Measurements from ENCODE around the gene GOLGA3. TPM values are rescaled to one million over a fixed set of nuclear protein-coding genes. Genes with fewer than 3 reads are reported as not detected.

GOLGA3 gene
- total RNA-seq, 2 donors from 2014 or later: 38.2 to 43.5 TPM

GRCh38 chr12:132736378-132736777 is 92.3 kb downstream of the GOLGA3 start:
- Histone ChIP-seq H3K27me3 (ENCODE audit: control insufficient read depth, insufficient read depth, low read length, poor library complexity, severe bottlenecking) (no peaks in the 10 kb centered on the region), H3K9me3 (ENCODE audit: control insufficient read depth, low read length) (no peaks in the 10 kb centered on the region), H3K27ac (ENCODE audit: low read depth, low read length) (no peak overlapping the region), H3K4me1 (ENCODE audit: control insufficient read depth, insufficient read depth, low read length) (no peaks in the 10 kb centered on the region), H3K36me3 (ENCODE audit: control insufficient read depth, insufficient read depth, low read length) (peaks cover 86% of the 10 kb centered on the region), H3K4me3 (ENCODE audit: low read length) (no peak overlapping the region), H3K9ac (ENCODE audit: extremely low read depth, low read length, poor library complexity, severe bottlenecking) (no peak overlapping the region)
- Mint-ChIP-seq H3K36me3 (ENCODE audit: low read depth) (peaks cover 88% of the 10 kb centered on the region), H3K4me3 (no peak overlapping the region), H3K9me3 (no peaks in the 10 kb centered on the region), H3K4me1 (no peaks in the 10 kb centered on the region), H3K27me3 (ENCODE audit: insufficient read depth) (no peaks in the 10 kb centered on the region), H3K27ac (peak overlapping the region; percentile 75)
- no peak for TF ChIP-seq CTCF (conservative IDR thresholded peaks at IDR 0.05)
- 95 to 98% methylated on average over 7 to 12 of the region's 12 CpGs for WGBS, 2 experiments (ENCODE audit: insufficient coverage in 1 of 2, insufficient read length in 1 of 2)
- DNase-seq: peak; percentile 42

GRCh38 chr12:132735496-132735895 is 93.2 kb downstream of the GOLGA3 start:
- no peak for TF ChIP-seq CTCF (conservative IDR thresholded peaks at IDR 0.05)

GRCh38 chr12:132734206-132734605 is 94.5 kb downstream of the GOLGA3 start:
- Mint-ChIP-seq H3K4me3 (no peak overlapping the region), H3K36me3 (ENCODE audit: low read depth) (peaks cover 84% of the 10 kb centered on the region), H3K27me3 (ENCODE audit: insufficient read depth) (no peaks in the 10 kb centered on the region), H3K4me1 (no peaks in the 10 kb centered on the region), H3K27ac (peak overlapping the region; percentile 21), H3K9me3 (peaks cover 9% of the 10 kb centered on the region)
- Histone ChIP-seq H3K4me3 (ENCODE audit: low read length) (no peak overlapping the region), H3K9ac (ENCODE audit: extremely low read depth, low read length, poor library complexity, severe bottlenecking) (no peak overlapping the region), H3K27ac (ENCODE audit: low read depth, low read length) (no peak overlapping the region), H3K36me3 (ENCODE audit: control insufficient read depth, insufficient read depth, low read length) (peaks cover 84% of the 10 kb centered on the region), H3K27me3 (ENCODE audit: control insufficient read depth, insufficient read depth, low read length, poor library complexity, severe bottlenecking) (no peaks in the 10 kb centered on the region), H3K9me3 (ENCODE audit: control insufficient read depth, low read length) (peaks cover 4% of the 10 kb centered on the region), H3K4me1 (ENCODE audit: control insufficient read depth, insufficient read depth, low read length) (no peaks in the 10 kb centered on the region)
- WGBS, 2 experiments (ENCODE audit: insufficient coverage in 1 of 2, insufficient read length in 1 of 2): 84% methylated on average over 8 to 10 of the region's 10 CpGs
- no peak for DNase-seq
- no peak for TF ChIP-seq CTCF (conservative IDR thresholded peaks at IDR 0.05)

More at GRCh38 chr12:132735496-132735895, 93.2 kb downstream of the GOLGA3 start:
- peaks cover 87% of the 10 kb centered on the region for H3K36me3 Mint-ChIP-seq (ENCODE audit: low read depth)
- 95 to 100% methylated on average over 12 to 20 of the region's 20 CpGs for WGBS, 2 experiments (ENCODE audit: insufficient coverage in 1 of 2, insufficient read length in 1 of 2)
- no peaks in the 10 kb centered on the region for H3K4me1 ChIP-seq (ENCODE audit: control insufficient read depth, insufficient read depth, low read length)
- H3K27me3 Mint-ChIP-seq (ENCODE audit: insufficient read depth): no peaks in the 10 kb centered on the region
- H3K27ac Mint-ChIP-seq: peak overlapping the region; percentile 66
- no peak overlapping the region for H3K27ac ChIP-seq (ENCODE audit: low read depth, low read length)
- no peaks in the 10 kb centered on the region for H3K27me3 ChIP-seq (ENCODE audit: control insufficient read depth, insufficient read depth, low read length, poor library complexity, severe bottlenecking)
- no peaks in the 10 kb centered on the region for H3K4me1 Mint-ChIP-seq
- no peaks in the 10 kb centered on the region for H3K9me3 Mint-ChIP-seq
- H3K9me3 ChIP-seq (ENCODE audit: control insufficient read depth, low read length): no peaks in the 10 kb centered on the region
- no peak overlapping the region for H3K9ac ChIP-seq (ENCODE audit: extremely low read depth, low read length, poor library complexity, severe bottlenecking)
- H3K4me3 Mint-ChIP-seq: no peak overlapping the region
- H3K36me3 ChIP-seq (ENCODE audit: control insufficient read depth, insufficient read depth, low read length): peaks cover 86% of the 10 kb centered on the region
- DNase-seq: peak; percentile 39
- H3K4me3 ChIP-seq (ENCODE audit: low read length): no peak overlapping the region
